Measurements from ENCODE around the gene TNN. TPM values are rescaled to one million over a fixed set of nuclear protein-coding genes. Genes with fewer than 3 reads are reported as not detected.

TNN gene
- total RNA-seq, 1 experiment from 2014 or later, result 0.11 TPM

- no peak overlapping the region for H2BK5ac ChIP-seq (ENCODE audit: insufficient read length, low read length)
- no peaks in the 10 kb centered on the region for H3K23me2 ChIP-seq (ENCODE audit: insufficient read length, low read depth, low read length, poor library complexity, severe bottlenecking)
- H2AFZ ChIP-seq (ENCODE audit: low read length), result no peak overlapping the region
- H3T11ph ChIP-seq (ENCODE audit: low read length), result no peak overlapping the region
- no peaks in the 10 kb centered on the region for H3K79me2 ChIP-seq (ENCODE audit: insufficient read depth, low read length)
- H3K18ac ChIP-seq (ENCODE audit: insufficient read length, low read depth, low read length), result peak overlapping the region; percentile 52
- Mint-ChIP-seq H3K4me1 (peaks cover 41 to 45% of the 10 kb centered on the region in 2 experiments), H3K27ac (peak overlapping the region; percentile 81 to 100 (median 91)), H3K9me3 (peaks cover 0 to 2% of the 10 kb centered on the region in 2 experiments; a peak in 2 of 5 replicates), H3K4me3 (peak overlapping the region; percentile 10 to 69; a peak in 4 of 5 replicates), H3K27me3 (ENCODE audit: low read depth) (peaks cover 3% of the 10 kb centered on the region), H3K36me3 (ENCODE audit: insufficient read depth in 1 of 3, low read depth in 3 of 3) (peaks cover 0 to 3% (median 0%) of the 10 kb centered on the region in 3 experiments; a peak in 3 of 7 replicates)
- H4K91ac ChIP-seq (ENCODE audit: insufficient read length, low read depth, low read length), result no peak overlapping the region
- H4K8ac ChIP-seq (replicated peaks; ENCODE audit: insufficient read length, low read depth, low read length), result no peak overlapping the region
- no peak overlapping the region for H3K56ac ChIP-seq (ENCODE audit: insufficient read length, low read depth, low read length)
- no peak overlapping the region for H2BK120ac ChIP-seq (ENCODE audit: low read depth, low read length, poor library complexity, severe bottlenecking)
- 0 out of 2 replicates have a peak, but pooled peaks cover 2% of the 10 kb centered on the region for H3K27me3 ChIP-seq (ENCODE audit: insufficient read depth, low read length)
- H3K4me2 ChIP-seq (ENCODE audit: insufficient read depth, insufficient read length, low read length), result peak overlapping the region; percentile 19
- TF ChIP-seq CTCF (conservative IDR thresholded peaks at IDR 0.05), result no peak
- H3K9ac ChIP-seq (ENCODE audit: extremely low read depth, insufficient read length, low read length), result no peak overlapping the region
- H3K4ac ChIP-seq (ENCODE audit: low read depth, low read length), result no peak overlapping the region
- no peak overlapping the region; the same call in 1 of the 2 replicates for H3K14ac ChIP-seq (ENCODE audit: insufficient read depth, low read length)
- no peak overlapping the region for H4K5ac ChIP-seq (ENCODE audit: insufficient read length, low read depth, low read length)
- no peaks in the 10 kb centered on the region for H3K79me1 ChIP-seq (ENCODE audit: insufficient read depth, low read depth, low read length, poor library complexity, severe bottlenecking)
- no peak overlapping the region for H2AK5ac ChIP-seq (ENCODE audit: insufficient read length, low read length)
- H2BK20ac ChIP-seq (ENCODE audit: low read depth, low read length, poor library complexity, severe bottlenecking), result no peak overlapping the region
- peak overlapping the region; percentile 66 for H3K27ac ChIP-seq (ENCODE audit: insufficient read length, low read depth, low read length)
- H2BK12ac ChIP-seq (ENCODE audit: insufficient read length, low read depth, low read length), result no peak overlapping the region
- H3K9me3 ChIP-seq (ENCODE audit: control insufficient read depth, low read depth, low read length), result no peaks in the 10 kb centered on the region
- no peak for DNase-seq
- peaks cover 16% of the 10 kb centered on the region; the same call in 1 of the 2 replicates for H3K4me1 ChIP-seq (ENCODE audit: insufficient read depth, low read length)
- no peak overlapping the region for H2BK15ac ChIP-seq (ENCODE audit: low read depth, low read length)
- no peak overlapping the region for H3K23ac ChIP-seq (ENCODE audit: insufficient read length, low read depth, low read length)
- WGBS (ENCODE audit: extremely low coverage, insufficient read length, low lambda C conversion rate), result no CpG with 5 or more reads among the region's 2 CpGs
- H4K20me1 ChIP-seq (ENCODE audit: control insufficient read depth, insufficient read depth, insufficient read length), result no peaks in the 10 kb centered on the region
Measured at GRCh38 chr1:175130649-175131045, 63.0 kb downstream of the TNN start.
